ENCODE results near the gene TPRG1L.

- TF ChIP-seq CTCF (IDR thresholded peaks at IDR 0.05) = no peak
- TF ChIP-seq POLR2A (IDR thresholded peaks at IDR 0.05) = no peak
These were observed 39.3 kb downstream of the TPRG1L start for GRCh38 chr1:3663999-3664699.

Measured in body of pancreas (tissue), 4 donors.